ENCODE measurements around the gene LIMS2. TPM values are rescaled to one million over a fixed set of nuclear protein-coding genes. Genes with fewer than 3 reads are reported as not detected.

The LIMS2 gene
- total RNA-seq, 6 donors from 2014 or later, result 33.6 to 169 (median 109) TPM

GRCh38 chr2:127623388-127624319 lies 51.7 kb downstream of the LIMS2 start:
- WGBS, 2 donors, result 83 to 90% methylated on average over 29 to 38 of the region's 38 CpGs
- Histone ChIP-seq H3K27ac (no peak overlapping the region), H3K9me3 (no peaks in the 10 kb centered on the region), H3K27me3 (no peaks in the 10 kb centered on the region), H3K4me3 (no peak overlapping the region), H3K4me1 (no peaks in the 10 kb centered on the region), H3K36me3 (no peaks in the 10 kb centered on the region)
- no peak for TF ChIP-seq POLR2A (IDR thresholded peaks at IDR 0.05)
- no peak for TF ChIP-seq EP300 (IDR thresholded peaks at IDR 0.05)
- TF ChIP-seq POLR2AphosphoS5 (IDR thresholded peaks at IDR 0.05), result no peak
- no peak for TF ChIP-seq CTCF (IDR thresholded peaks at IDR 0.05)
- ATAC-seq (ENCODE audit: low FRiP score in 2 of 2) (no peak), DNase-seq (peak; percentile 19 to 72)

GRCh38 chr2:127622561-127623387 lies 52.6 kb downstream of the LIMS2 start:
- no peaks in the 10 kb centered on the region for H3K27me3 ChIP-seq
- no peak for ATAC-seq (ENCODE audit: low FRiP score in 2 of 2)
- no peaks in the 10 kb centered on the region for H3K9me3 ChIP-seq
- no peak for TF ChIP-seq CTCF (IDR thresholded peaks at IDR 0.05)
- TF ChIP-seq EP300 (IDR thresholded peaks at IDR 0.05), result no peak
- no peak for TF ChIP-seq POLR2AphosphoS5 (IDR thresholded peaks at IDR 0.05)
- TF ChIP-seq POLR2A (IDR thresholded peaks at IDR 0.05), result no peak
- WGBS, 2 donors, result 83 to 88% methylated on average over 13 to 21 of the region's 21 CpGs
- H3K36me3 ChIP-seq, result no peaks in the 10 kb centered on the region
- no peaks in the 10 kb centered on the region for H3K4me1 ChIP-seq
- H3K27ac ChIP-seq, result no peak overlapping the region
- no peak overlapping the region for H3K4me3 ChIP-seq
- DNase-seq, result peak in 1 of 2 donors; percentile 18

GRCh38 chr2:127621981-127622431 lies 53.3 kb downstream of the LIMS2 start:
- Histone ChIP-seq H3K27me3 (no peaks in the 10 kb centered on the region), H3K4me1 (no peaks in the 10 kb centered on the region), H3K9me3 (no peaks in the 10 kb centered on the region), H3K27ac (no peak overlapping the region), H3K4me3 (no peak overlapping the region), H3K36me3 (no peaks in the 10 kb centered on the region)
- ATAC-seq (ENCODE audit: low FRiP score in 2 of 2), result no peak
- DNase-seq, result peak; percentile 12 to 54
- 93 to 97% methylated on average over 14 of the region's 15 CpGs for WGBS, 2 donors
- TF ChIP-seq EP300 (IDR thresholded peaks at IDR 0.05) (no peak), POLR2A (IDR thresholded peaks at IDR 0.05) (no peak), CTCF (IDR thresholded peaks at IDR 0.05) (no peak), POLR2AphosphoS5 (IDR thresholded peaks at IDR 0.05) (no peak)

DNA sequence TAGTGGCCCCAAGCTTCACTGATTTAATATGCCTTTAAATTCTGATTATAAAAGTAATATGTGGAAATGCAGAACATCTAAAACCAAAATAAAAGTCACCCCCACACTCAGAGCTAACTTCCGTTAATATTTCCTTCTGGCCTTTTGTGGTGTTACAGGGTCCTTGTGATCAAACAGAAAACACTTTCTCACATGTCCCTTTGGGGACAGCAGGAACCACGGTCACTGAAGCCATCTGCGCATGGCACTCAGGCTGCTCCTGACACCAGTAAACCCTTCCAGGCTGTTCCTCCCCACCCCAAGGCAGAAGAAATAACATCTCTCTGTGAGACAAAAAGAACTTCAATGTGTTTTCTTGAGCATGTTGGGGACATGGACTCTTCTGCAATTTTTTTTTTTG lies 54.5 kb downstream of the LIMS2 start:
- Histone ChIP-seq H3K4me1 (no peaks in the 10 kb centered on the region), H3K27ac (no peak overlapping the region), H3K27me3 (no peaks in the 10 kb centered on the region), H3K9me3 (no peaks in the 10 kb centered on the region), H3K4me3 (no peak overlapping the region), H3K36me3 (no peaks in the 10 kb centered on the region)
- 61 to 64% methylated on average over 3 of the region's 3 CpGs for WGBS, 2 donors
- DNase-seq (peak in 1 of 2 donors; percentile 1), ATAC-seq (ENCODE audit: low FRiP score in 2 of 2) (no peak)
- TF ChIP-seq EP300 (IDR thresholded peaks at IDR 0.05) (no peak), POLR2A (IDR thresholded peaks at IDR 0.05) (no peak), CTCF (IDR thresholded peaks at IDR 0.05) (no peak), POLR2AphosphoS5 (IDR thresholded peaks at IDR 0.05) (no peak)

Measured in upper lobe of left lung (tissue), 6 donors.